Glutamatergic neuron (in vitro differentiated cells): ENCODE results near the gene RPS6KB2. TPM values are rescaled to one million over a fixed set of nuclear protein-coding genes. Genes with fewer than 3 reads are reported as not detected.
A peak's percentile ranks its signal among the peaks of the same experiment; 100 is the strongest.
"Not testable (repeated sequence)": the region's sequence is repeated elsewhere in the genome, so short reads cannot be mapped to it uniquely, and the experiment has no call there.

Experiments
- DNase-seq: peaks from one replicate; pipeline ENCODE4 v3.0.0; 2022
- H3K27ac Mint-ChIP-seq: one replicate; pipeline ENCODE4 v1.8.0; 2020; ENCODE audit warnings: mild to moderate bottlenecking, mixed read lengths, inconsistent platforms; ENCODE audit not compliant: unreplicated experiment
- H3K27me3 Mint-ChIP-seq: one replicate; pipeline ENCODE4 v1.8.0; 2020; ENCODE audit warnings: mild to moderate bottlenecking, moderate library complexity, mixed read lengths, inconsistent platforms; ENCODE audit not compliant: unreplicated experiment
- H3K36me3 Mint-ChIP-seq: one replicate; pipeline ENCODE4 v1.8.0; 2020; ENCODE audit warnings: mild to moderate bottlenecking, mixed read lengths, inconsistent platforms; ENCODE audit not compliant: unreplicated experiment
- H3K4me1 Mint-ChIP-seq: one replicate; pipeline ENCODE4 v1.8.0; 2020; ENCODE audit warnings: mild to moderate bottlenecking, low read depth, mixed read lengths, inconsistent platforms; ENCODE audit not compliant: unreplicated experiment
- H3K4me3 Mint-ChIP-seq: one replicate; pipeline ENCODE4 v1.8.0; 2020; ENCODE audit warnings: mild to moderate bottlenecking, mixed read lengths, inconsistent platforms; ENCODE audit not compliant: unreplicated experiment
- H3K9me3 Mint-ChIP-seq: one replicate; pipeline ENCODE4 v1.8.0; 2020; ENCODE audit warnings: mild to moderate bottlenecking, moderate library complexity, mixed read lengths, inconsistent platforms; ENCODE audit not compliant: unreplicated experiment
- CTCF ChIP-seq: fragments of 200-600 bp; sonication (generic); IDR thresholded peaks from one replicate; pipeline ENCODE4 v1.5.0; 2021; ENCODE audit not compliant: partially characterized antibody, unreplicated experiment
- total RNA-seq: library from RNA; stranded (reverse); fragmentation: NEBNext Ultra II Directional; extraction: Animal tissue kit (Norgen Biotek cat#: 25700); gene quantifications from one replicate; pipeline ENCODE4 v1.2.1, GENCODE V29; 2021; ENCODE audit not compliant: unreplicated experiment

Gene RPS6KB2
- total RNA-seq, 1 donor from 2014 or later, result 69.0 TPM

- Mint-ChIP-seq H3K9me3 (peaks cover 1% of the 10 kb centered on the region), H3K27me3 (peaks cover 4% of the 10 kb centered on the region), H3K27ac (peak within 1 kb of the TSS; percentile 50), H3K4me3 (peak within 1 kb of the TSS; percentile 84), H3K4me1 (peaks cover 4% of the 10 kb centered on the region), H3K36me3 (no peaks in the 10 kb centered on the region)
- DNase-seq, result peak; percentile 94
- TF ChIP-seq CTCF, result peak; percentile 70
Observed at GRCh38 chr11:67401495-67402191, 26.7 kb upstream of the RPS6KB2 start, which contains the start of gene PPP1CA. TSS of gene PPP1CA (minus strand) at chr11:67401858. CDS start at chr11:67401782, 76 bp downstream.

GRCh38 chr11:67402192-67402839 is 26.0 kb upstream of the RPS6KB2 start:
- not testable (repeated sequence) for H3K27me3 Mint-ChIP-seq, H3K4me1 Mint-ChIP-seq, H3K4me3 Mint-ChIP-seq, H3K9me3 Mint-ChIP-seq, H3K27ac Mint-ChIP-seq, DNase-seq, H3K36me3 Mint-ChIP-seq

GRCh38 chr11:67403085-67403484 is 25.2 kb upstream of the RPS6KB2 start:
- not testable (repeated sequence) for H3K27me3 Mint-ChIP-seq, H3K36me3 Mint-ChIP-seq, H3K4me3 Mint-ChIP-seq, H3K9me3 Mint-ChIP-seq, H3K27ac Mint-ChIP-seq, H3K4me1 Mint-ChIP-seq, DNase-seq

GRCh38 chr11:67404515-67405195 is 23.6 kb upstream of the RPS6KB2 start:
- Mint-ChIP-seq H3K27ac (no peak overlapping the region), H3K4me3 (no peak overlapping the region), H3K4me1 (peaks cover 8% of the 10 kb centered on the region), H3K36me3 (no peaks in the 10 kb centered on the region), H3K27me3 (peaks cover 5% of the 10 kb centered on the region), H3K9me3 (no peaks in the 10 kb centered on the region)
- no peak for TF ChIP-seq CTCF
- DNase-seq, result no peak

- Mint-ChIP-seq H3K9me3 (no peaks in the 10 kb centered on the region), H3K4me1 (peaks cover 8% of the 10 kb centered on the region), H3K27me3 (peaks cover 5% of the 10 kb centered on the region), H3K27ac (no peak overlapping the region), H3K36me3 (no peaks in the 10 kb centered on the region), H3K4me3 (no peak overlapping the region)
- DNase-seq, result no peak
- TF ChIP-seq CTCF, result no peak
Observed at GRCh38 chr11:67405196-67405567, 23.1 kb upstream of the RPS6KB2 start.
